Effector memory CD8-positive, alpha-beta T cell (primary cell): ENCODE data around the gene GRK4.
"Not testable (repeated sequence)": the region's sequence is repeated elsewhere in the genome, so short reads cannot be mapped to it uniquely, and the experiment has no call there.

ENCODE experiments used
- ATAC-seq: fragments of 150-1000 bp; cut with Tn5 transposase; replicated peaks from 2 replicates; pipeline ENCODE4 v1.10.0; 2021; ENCODE audit warnings: mild to moderate bottlenecking, moderate library complexity
- DNase-seq, 3 experiments: peaks; one replicate each; pipeline ENCODE4 v3.0.0; 2021
- H3K27ac Mint-ChIP-seq, 2 donors: one replicate each; pipeline ENCODE4 v1.8.0; 2022; ENCODE audit warnings: mild to moderate bottlenecking in 2 of 2, mixed read lengths in 2 of 2, moderate library complexity in 2 of 2
- H3K27me3 Mint-ChIP-seq, 2 donors: one replicate each; pipeline ENCODE4 v1.8.0; 2022; ENCODE audit warnings: mixed read lengths in 2 of 2
- H3K36me3 Mint-ChIP-seq: one replicate; pipeline ENCODE4 v1.8.0; 2022; ENCODE audit warnings: mild to moderate bottlenecking, moderate library complexity, mixed read lengths; ENCODE audit not compliant: insufficient read depth
- H3K4me1 Mint-ChIP-seq, 2 donors: one replicate each; pipeline ENCODE4 v1.8.0; 2022; ENCODE audit warnings: low read depth in 2 of 2, mixed read lengths in 2 of 2
- H3K4me3 Mint-ChIP-seq, 2 donors: one replicate each; pipeline ENCODE4 v1.8.0; 2022; ENCODE audit warnings: mild to moderate bottlenecking in 2 of 2, mixed read lengths in 2 of 2, moderate library complexity in 2 of 2
- H3K9me3 Mint-ChIP-seq, 2 donors: one replicate each; pipeline ENCODE4 v1.8.0; 2022; ENCODE audit warnings: mixed read lengths in 2 of 2
- total RNA-seq, 9 experiments: gene quantifications; one replicate each; lab custom pipeline; 2026; lab: John Stamatoyannopoulos, UW

GRK4 gene
- 2.0 to 7.7 (median 4.4) reads per million in 9 experiments for total RNA-seq

DNA sequence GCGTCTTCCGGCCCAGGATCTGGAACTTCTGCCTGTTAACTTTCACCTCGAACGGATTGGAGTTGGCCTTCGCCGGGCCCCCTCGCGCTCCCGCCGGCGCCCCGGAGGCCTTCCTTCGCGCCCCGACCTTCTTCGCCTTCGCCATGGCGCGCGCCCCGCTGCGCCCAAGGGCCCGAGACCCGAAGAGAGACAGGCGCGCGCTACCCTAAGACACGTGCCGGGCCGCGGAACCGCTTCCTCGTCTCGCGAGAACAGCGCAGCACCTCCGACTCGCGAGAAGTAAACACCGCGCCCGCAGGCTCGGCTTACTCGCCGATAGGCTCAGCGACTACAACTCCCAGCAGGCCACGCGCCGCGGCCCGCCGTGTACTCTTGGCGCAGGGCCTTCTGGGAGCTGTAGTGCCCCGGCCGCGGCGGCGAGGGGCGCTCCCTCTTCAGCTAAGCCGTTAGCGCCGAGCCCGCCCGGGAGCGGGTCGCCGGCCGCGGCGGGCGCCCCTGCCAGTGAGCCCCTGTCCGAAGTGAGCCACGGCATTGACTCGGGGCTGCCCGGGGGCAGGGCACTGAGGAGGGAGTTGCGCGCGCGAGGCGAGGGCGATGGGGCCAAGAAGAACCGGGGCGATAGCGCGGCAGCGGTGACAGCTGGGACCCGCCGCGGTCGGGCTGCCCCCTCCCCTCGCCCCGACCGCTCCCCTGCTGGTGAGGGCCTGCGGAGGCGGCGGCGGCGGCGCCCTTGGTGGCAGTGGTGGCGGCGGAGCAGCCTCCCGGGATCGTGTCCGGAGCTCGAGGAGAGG is at the start of gene GRK4, which contains the start of gene NOP14:
Gene GRK4, plus strand, starts transcription at position 397 of the 791 bp plus-strand sequence. CDS start 500 bp downstream, outside the sequence.
Gene NOP14, minus strand, starts transcription at position 232 of the 791 bp plus-strand sequence. Its CDS starts 87 bp downstream, at position 145.
- Mint-ChIP-seq H3K36me3 (peaks cover 33% of the 10 kb centered on the region), H3K27ac (peak within 1 kb of the TSS; percentile 94 to 97), H3K4me3 (peak within 1 kb of the TSS; percentile 83 to 86), H3K27me3 (no peaks in the 10 kb centered on the region), H3K9me3 (no peaks in the 10 kb centered on the region), H3K4me1 (peaks cover 26 to 35% of the 10 kb centered on the region in 2 donors)
- ATAC-seq (peak; percentile 89), DNase-seq (peak; percentile 93 to 97 (median 96))

DNA sequence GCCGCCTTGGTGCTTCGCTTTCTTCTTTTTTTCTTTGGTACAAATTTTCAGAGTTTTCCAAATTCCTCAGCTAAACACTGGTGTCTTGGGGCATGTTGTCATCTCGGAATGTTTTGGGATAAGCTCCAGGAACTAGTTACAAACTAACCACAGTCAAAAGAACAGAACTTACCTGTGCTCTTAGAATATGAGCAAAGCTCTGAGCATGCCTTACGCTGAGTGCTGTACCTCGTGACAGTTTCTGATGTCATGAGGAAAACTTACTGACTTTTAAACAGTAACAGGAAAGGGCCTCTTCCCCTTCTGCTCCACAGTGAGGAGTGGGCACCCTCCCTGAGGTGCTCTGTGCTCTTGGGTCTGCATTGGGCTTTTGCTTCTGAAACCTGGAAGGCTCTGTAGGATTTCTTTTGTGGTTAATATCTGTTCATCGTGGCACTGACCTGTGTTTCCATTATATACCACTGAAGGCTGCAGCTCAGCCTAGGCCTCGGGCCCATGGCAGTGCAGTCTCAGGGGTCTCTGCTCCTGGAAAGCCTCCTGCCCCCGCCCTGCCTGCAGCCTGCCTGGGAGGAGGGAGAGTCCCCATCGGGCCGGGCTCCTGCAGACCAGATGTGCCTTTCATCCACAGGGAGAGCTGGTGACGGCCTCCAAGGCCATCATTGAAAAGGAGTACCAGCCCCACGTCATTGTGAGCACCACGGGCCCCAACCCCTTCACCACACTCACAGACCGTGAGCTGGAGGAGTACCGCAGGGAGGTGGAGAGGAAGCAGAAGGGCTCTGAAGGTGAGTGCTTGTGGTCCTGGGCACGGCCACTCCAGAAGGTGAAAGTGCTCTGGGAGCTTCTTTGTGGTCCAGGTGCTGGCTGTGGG is 48.9 kb upstream of the GRK4 start:
- Mint-ChIP-seq H3K36me3 (peaks cover 62% of the 10 kb centered on the region), H3K27ac (peak overlapping the region; percentile 41 to 60), H3K4me1 (peaks cover 12 to 29% of the 10 kb centered on the region in 2 donors), H3K9me3 (no peaks in the 10 kb centered on the region), H3K27me3 (no peaks in the 10 kb centered on the region), H3K4me3 (peak overlapping the region in 1 of 2 donors; percentile 10)
- ATAC-seq (peak; percentile 66), DNase-seq (no peak)

DNA sequence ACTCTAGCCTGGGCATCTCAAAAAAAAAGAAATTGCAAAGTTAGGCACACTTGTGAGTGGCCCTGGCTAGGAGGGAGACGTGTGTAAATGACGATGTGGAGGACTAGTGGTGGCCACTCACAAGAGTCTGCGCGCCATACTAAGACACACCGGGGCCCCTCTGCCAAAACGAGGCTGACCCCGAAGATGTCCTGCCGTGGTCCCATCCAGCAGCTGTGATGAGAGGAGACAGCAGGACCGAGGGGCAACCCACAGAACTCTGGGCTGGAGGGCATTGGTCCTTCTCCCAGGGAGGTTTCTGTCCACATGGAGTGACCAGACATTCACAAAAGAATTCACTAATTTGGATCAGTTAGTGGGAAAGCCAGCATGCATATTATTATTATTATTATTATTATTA is 47.6 kb upstream of the GRK4 start:
- H3K4me1 Mint-ChIP-seq, result peaks cover 24 to 35% of the 10 kb centered on the region in 2 donors
- H3K9me3 Mint-ChIP-seq, result no peaks in the 10 kb centered on the region
- peaks cover 55% of the 10 kb centered on the region for H3K36me3 Mint-ChIP-seq
- H3K27ac Mint-ChIP-seq, result peak overlapping the region in 1 of 2 donors; percentile 28
- no peaks in the 10 kb centered on the region for H3K27me3 Mint-ChIP-seq
- DNase-seq (no peak), ATAC-seq (no peak)
- H3K4me3 Mint-ChIP-seq, result no peak overlapping the region

DNA sequence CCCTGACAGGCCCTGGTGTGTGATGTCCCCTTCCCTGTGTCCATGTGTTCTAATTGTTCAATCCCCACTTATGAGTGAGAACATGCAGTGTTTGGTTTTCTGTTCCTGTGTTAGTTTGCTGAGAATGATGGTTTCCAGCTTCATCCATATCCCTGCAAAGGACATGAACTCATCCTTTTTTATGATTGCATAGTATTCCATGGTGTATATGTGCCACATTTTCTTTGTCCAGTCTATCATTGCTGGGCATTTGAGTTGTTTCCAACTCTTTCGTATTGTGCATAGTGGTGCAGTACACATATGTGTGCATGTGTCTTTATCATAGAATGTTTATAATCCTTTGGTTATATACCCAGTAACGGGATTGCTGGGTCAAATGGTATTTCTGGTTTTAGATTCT is 46.7 kb upstream of the GRK4 start:
- H3K9me3 Mint-ChIP-seq, ATAC-seq, H3K27me3 Mint-ChIP-seq, H3K4me3 Mint-ChIP-seq, DNase-seq: not testable (repeated sequence)
- H3K27ac Mint-ChIP-seq, result peak overlapping the region in 1 of 2 donors; percentile 28
- H3K4me1 Mint-ChIP-seq, result peaks cover 30 to 41% of the 10 kb centered on the region in 2 donors
- H3K36me3 Mint-ChIP-seq, result peaks cover 58% of the 10 kb centered on the region

DNA sequence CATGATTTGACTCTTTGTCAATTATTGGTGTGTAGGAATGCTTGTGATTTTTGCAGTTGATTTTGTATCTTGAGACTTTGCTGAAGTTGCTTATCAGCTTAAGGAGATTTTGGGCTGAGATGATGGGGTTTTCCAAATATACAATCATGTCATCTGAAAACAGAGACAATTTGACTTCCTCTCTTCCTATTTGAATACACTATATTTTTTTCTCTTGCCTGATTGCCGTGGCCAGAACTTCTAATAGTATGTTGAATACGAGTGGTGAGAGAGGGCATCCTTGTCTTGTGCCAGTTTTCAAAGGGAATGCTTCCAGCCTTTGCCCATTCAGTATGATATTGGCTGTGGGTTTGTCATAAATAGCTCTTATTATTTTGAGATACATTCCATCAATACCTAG is 45.1 kb upstream of the GRK4 start:
- Mint-ChIP-seq H3K4me1 (peaks cover 44 to 54% of the 10 kb centered on the region in 2 donors), H3K36me3 (peaks cover 63% of the 10 kb centered on the region), H3K27ac (peak overlapping the region; percentile 26 to 84)
- not testable (repeated sequence) for ATAC-seq, H3K4me3 Mint-ChIP-seq, H3K27me3 Mint-ChIP-seq, H3K9me3 Mint-ChIP-seq, DNase-seq

DNA sequence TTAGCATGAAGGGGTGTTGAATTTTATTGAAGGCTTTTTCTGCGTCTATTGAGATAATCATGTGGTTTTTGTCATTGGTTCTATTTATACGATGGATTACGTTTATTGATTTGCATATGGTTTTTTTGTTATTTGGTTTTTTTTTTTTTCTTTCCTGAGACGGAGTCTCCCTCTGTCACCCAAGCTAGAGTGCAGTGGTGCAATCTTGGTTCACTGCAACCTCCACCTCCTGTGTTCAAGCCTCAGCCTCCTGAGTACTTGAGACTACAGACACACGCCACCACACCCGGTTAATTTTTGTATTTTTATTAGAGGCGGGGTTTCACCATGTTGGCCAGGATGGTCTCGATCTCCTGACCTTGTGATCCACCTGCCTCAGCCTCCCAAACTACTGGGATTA is 44.7 kb upstream of the GRK4 start:
- H3K27ac Mint-ChIP-seq, result peak overlapping the region; percentile 26 to 84
- not testable (repeated sequence) for DNase-seq, H3K27me3 Mint-ChIP-seq, ATAC-seq, H3K9me3 Mint-ChIP-seq, H3K4me3 Mint-ChIP-seq
- peaks cover 49 to 58% of the 10 kb centered on the region in 2 donors for H3K4me1 Mint-ChIP-seq
- H3K36me3 Mint-ChIP-seq, result peaks cover 60% of the 10 kb centered on the region

DNA sequence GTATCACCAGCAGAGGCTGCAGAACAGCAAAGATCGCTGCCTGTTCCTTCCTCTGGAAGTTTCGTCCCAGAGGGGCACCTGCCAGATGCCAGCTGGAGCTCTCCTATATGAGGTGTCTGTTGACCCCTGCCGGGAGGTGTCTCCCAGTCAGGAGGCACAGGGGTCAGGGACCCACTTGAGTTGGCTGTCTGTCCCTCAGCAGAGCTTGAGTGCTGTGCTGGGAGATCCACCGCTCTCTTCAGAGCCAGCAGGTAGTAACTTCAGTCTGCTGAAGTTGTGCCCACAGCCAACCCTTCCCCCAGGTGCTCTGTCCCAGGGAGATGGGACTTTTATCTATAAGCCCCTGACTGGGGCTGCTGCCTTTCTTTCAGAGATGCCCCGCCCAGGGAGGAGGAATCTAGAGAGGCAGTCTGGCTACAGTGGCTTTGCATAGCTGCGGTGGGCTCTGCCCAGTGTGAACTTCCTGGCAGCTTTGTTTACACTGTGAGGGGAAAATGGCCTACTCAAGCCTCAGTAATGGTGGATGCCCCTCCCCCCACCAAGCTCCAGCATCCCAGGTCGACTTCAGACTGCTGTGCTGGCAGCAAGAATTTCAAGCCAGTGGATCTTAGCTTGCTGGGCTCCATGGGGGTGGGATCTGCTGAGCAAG is 40.8 kb upstream of the GRK4 start:
- Mint-ChIP-seq H3K36me3 (peaks cover 46% of the 10 kb centered on the region), H3K4me1 (peaks cover 41 to 56% of the 10 kb centered on the region in 2 donors), H3K4me3 (peak overlapping the region; percentile 60 to 75), H3K27ac (peak overlapping the region; percentile 91 to 93)
- not testable (repeated sequence) for H3K27me3 Mint-ChIP-seq, H3K9me3 Mint-ChIP-seq
- DNase-seq (peak; percentile 50 to 57 (median 56)), ATAC-seq (peak; percentile 57)

DNA sequence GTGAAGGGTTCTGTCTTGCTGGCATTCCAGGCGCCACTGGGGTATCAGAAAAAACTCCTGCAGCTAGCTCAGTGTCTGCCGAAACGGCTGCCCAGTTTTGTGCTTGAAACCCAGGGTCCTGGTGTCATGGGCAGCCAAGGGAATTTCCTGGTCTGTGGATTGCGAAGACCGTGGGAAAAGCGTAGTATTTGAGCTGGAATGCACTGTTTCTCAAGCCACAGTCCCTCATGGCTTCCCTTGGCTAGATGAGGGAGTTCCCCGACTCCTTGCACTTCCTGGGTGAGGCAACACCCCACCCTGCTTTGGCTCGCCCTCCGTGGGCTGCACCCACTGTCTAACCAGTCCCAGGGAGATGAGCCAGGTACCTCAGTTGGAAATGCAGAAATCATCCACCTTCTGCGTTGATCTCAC is 40.2 kb upstream of the GRK4 start:
- no peaks in the 10 kb centered on the region for H3K27me3 Mint-ChIP-seq
- peaks cover 51% of the 10 kb centered on the region for H3K36me3 Mint-ChIP-seq
- peak; percentile 54 for ATAC-seq
- no peak for DNase-seq
- peak overlapping the region; percentile 60 to 75 for H3K4me3 Mint-ChIP-seq
- H3K9me3 Mint-ChIP-seq, result no peaks in the 10 kb centered on the region
- H3K27ac Mint-ChIP-seq, result peak overlapping the region; percentile 91 to 93
- peaks cover 40 to 50% of the 10 kb centered on the region in 2 donors for H3K4me1 Mint-ChIP-seq

DNA sequence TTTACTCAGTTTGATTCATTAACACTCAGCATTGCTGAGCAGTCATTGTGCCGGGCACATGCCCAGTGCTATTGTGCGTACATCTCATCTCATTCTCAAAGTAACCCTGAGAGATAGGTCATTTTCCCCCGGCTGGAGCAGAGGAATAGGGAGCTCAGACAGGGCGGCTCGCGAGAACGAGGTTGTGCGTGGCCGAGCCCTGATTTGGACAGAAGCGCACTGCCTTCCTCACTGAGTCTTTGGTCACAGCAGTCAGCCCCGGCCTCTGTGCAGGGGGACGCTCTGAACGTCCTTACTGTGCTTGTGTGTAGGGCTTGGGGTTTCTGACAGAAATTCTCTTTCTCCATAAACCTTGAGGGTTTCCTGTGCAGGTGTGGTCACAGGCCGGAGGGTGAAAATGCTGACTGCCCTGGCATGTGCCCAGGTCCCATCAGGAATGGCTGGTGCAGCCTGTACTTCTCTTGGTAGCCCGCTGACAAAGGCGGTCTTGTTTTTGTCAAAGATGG is 39.6 kb upstream of the GRK4 start:
- DNase-seq, result no peak
- H3K4me1 Mint-ChIP-seq, result peaks cover 39 to 45% of the 10 kb centered on the region in 2 donors

DNA sequence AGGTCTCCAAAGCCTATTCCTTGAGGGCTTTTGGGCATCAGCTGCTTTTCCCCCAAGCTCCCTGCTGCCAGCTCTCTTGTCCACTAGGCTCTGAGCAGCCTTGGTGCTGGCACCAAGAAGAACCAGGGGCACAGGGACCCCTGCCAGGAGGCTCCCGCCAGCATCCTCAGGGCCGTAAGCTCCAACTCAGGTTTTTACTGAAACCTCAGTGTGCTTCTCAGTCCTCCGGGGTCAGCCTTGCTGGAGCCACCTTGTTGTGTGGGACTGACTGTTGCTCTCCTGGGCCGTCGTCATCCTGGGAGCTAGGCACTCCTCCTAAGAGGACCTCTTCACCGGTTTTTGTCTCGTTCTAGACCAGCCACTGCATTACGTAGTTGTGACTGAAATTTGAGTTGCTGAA is 39.1 kb upstream of the GRK4 start:
- Mint-ChIP-seq H3K27ac (peak overlapping the region; percentile 91 to 93), H3K9me3 (no peaks in the 10 kb centered on the region), H3K4me3 (no peak overlapping the region), H3K27me3 (no peaks in the 10 kb centered on the region), H3K4me1 (peaks cover 39 to 43% of the 10 kb centered on the region in 2 donors), H3K36me3 (peaks cover 57% of the 10 kb centered on the region)
- DNase-seq (no peak), ATAC-seq (no peak)

More for the DNA sequence above, 39.6 kb upstream of the GRK4 start:
- peak overlapping the region; percentile 60 to 75 for H3K4me3 Mint-ChIP-seq
- no peaks in the 10 kb centered on the region for H3K9me3 Mint-ChIP-seq
- no peaks in the 10 kb centered on the region for H3K27me3 Mint-ChIP-seq
- ATAC-seq, result no peak
- H3K27ac Mint-ChIP-seq, result peak overlapping the region; percentile 91 to 93
- peaks cover 55% of the 10 kb centered on the region for H3K36me3 Mint-ChIP-seq

DNA sequence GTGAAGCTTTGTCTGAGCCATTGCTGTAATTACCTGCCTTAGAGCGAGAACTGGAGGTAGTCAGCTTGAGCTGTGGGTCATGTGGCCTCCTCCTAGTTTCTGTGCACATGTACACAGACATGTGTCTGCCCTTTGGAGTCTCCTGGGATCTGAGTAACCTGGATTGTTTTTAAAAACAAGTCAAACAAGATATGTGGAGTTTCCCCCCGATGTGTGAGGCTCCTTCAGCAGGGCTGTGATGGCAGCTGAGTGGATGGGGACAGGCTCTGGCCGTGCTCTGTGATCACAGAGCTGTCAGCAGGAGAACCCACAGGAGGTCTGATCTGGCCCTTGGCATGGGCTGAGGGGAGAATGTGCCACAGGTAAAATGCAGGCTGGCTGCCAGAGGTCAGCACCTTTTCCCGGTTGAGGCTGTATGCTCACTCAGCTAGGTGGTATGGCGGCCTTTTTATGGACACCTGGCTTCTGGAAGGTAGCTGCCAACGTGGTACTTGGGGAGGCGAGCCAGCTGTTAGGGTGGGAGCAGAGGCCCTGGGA is 38.5 kb upstream of the GRK4 start:
- peaks cover 36 to 37% of the 10 kb centered on the region in 2 donors for H3K4me1 Mint-ChIP-seq
- H3K9me3 Mint-ChIP-seq, result no peaks in the 10 kb centered on the region
- H3K27ac Mint-ChIP-seq, result peak overlapping the region in 1 of 2 donors; percentile 93
- DNase-seq (no peak), ATAC-seq (no peak)
- no peaks in the 10 kb centered on the region for H3K27me3 Mint-ChIP-seq
- no peak overlapping the region for H3K4me3 Mint-ChIP-seq
- H3K36me3 Mint-ChIP-seq, result peaks cover 55% of the 10 kb centered on the region

DNA sequence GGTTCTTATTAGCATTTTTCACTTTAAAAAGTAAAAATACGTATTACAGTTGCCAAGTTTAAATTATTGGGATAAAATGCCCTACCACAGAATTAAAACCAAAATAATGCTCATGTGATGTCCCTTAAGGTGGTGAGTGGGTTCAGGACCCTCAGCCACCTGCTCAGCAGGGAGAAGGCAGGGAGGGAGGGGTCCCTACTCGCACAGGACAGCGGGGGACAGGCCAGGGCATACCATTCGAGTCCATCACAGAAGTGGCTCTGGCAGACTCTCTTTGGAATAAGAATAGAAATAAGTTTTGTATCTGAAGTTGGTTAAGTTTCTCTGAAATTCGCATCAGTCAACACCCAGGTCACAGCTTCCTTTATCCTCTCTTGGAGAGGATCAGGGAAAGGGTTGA is 37.9 kb upstream of the GRK4 start:
- peaks cover 61% of the 10 kb centered on the region for H3K36me3 Mint-ChIP-seq
- H3K9me3 Mint-ChIP-seq, result no peaks in the 10 kb centered on the region
- H3K27ac Mint-ChIP-seq, result no peak overlapping the region

More for the DNA sequence above, 37.9 kb upstream of the GRK4 start:
- H3K4me1 Mint-ChIP-seq, result peaks cover 31% of the 10 kb centered on the region in 2 donors
- H3K4me3 Mint-ChIP-seq, result no peak overlapping the region
- no peak for ATAC-seq
- H3K27me3 Mint-ChIP-seq, result no peaks in the 10 kb centered on the region
- no peak for DNase-seq
